Measurements from ENCODE around the gene MFRP.

Gene MFRP

DNA sequence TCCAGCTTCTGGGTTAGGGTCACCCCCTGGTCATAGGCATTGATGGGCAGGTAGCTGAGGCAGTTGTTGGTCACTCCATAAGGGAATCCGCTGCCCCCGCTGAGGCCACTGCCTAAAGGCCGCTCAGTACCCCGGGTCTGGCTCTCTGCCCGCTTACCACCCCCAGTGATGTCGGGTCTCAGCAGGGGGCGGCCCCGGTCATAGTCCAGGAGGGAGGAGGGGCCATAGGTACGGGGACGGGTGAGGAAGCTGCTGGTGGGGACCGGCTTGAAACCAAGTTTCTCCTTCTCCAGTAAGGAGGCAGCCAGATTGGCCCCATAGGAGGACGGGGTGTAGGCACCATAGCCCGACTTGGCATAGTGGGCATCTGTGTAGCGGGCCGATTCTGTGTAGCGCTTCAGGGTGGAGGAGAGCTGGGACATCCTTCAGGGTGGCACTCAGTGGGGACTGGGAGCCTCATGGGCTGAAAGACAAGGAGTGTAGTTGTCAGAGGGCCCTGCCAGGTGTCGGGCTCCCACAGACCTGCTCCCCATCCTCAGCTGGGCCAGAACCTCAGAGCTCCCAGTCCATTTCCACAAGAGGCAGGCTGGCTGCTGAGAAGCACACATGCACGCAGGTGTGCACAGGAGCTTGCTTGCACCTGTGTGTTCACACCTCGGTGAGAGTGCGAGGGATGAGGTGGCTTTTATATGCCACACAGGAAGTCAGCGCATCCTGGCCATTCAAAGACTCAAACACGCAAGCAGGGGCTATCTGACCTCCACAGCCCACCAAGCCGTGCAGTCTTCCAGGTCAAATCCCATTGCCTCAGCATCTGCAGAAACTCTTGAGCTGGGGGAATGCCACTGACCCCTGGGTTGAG lies 26.8 kb upstream of the MFRP start:
- DNase-seq (ENCODE audit: low read depth), result no peak

DNA sequence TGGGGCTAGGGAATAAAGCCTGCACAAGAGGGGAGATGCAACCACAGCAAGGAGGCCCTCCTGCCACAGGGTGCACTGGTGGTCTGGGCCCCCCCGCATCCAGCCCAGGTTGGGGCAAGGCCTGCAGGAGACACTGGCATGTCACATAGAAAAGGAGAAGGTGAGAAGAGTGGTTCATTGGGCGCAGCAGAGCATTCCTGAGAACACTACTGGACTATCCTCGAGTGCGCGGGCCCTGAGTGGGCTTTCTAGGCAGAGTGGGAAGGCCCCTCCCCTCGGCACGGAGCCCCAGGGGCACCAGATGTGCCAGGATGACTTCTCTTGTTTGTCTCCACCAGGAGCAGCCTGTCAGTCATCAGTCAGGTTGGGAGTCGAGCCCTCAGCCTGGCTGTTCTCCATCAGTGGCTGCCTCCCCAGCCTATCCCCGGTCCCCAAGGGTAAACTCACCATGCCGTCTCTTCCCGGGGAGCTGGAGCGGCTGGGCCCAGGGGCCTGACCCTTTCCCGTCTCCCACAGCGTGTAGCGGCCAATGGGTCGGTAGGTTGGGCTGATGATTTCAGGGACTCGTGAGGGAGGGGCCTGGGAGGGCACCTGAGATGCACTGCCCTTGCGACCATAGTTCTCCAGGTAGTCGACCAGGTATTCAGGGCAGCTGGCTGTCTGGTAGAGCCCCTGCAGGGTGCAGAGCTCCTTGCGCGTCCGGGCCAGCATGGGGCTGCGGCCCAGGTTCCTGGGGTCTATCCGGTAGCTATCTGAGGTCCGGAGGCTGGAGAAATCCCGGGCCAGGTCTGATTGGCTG lies 26.0 kb upstream of the MFRP start:
- DNase-seq (ENCODE audit: low read depth), result no peak

DNA sequence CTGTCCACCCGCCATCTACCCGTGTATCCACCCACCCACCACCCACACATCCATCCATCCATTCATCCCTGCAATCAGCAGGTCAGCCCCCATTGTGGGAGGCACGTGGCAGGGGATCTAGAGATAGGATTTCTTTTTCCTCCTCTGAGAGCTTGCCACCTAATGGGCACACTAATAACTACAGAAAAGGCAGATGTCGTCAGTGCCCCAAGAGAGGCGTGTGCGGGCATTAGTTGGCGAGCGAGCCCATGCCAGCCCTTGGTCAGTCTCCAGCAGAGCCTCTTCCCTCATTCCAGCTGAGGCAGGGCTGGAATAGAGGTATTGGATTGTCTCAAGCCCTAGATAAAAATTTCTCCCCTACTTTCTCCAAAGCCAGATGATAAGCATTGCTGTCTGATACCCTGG lies 25.3 kb upstream of the MFRP start:
- DNase-seq (ENCODE audit: low read depth), result no peak

DNA sequence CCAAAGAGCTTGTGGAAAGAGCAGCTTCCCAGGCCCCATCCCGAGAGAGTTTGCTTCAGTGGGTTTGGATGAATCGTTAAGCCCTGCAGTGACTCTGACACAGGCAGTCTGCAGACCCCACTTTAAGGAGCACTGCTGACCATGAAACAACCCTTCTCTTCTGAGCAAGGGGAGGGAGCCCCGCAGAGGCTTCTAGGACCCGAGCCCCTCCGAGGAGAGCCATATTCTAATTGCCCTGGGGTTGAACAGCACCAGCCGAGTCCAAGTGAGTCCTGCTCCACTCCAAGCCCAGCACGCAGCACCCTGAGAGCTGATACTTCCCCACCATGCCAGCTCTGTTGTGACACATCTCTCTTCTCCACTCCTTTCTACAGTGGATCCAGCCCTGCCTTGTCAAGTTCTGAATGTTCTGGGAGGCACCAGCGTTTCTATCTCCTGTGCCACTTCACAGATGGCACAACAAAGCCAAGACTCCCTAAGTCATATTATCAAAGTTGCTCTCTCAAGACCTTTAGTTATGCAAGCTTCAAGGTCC lies 24.6 kb upstream of the MFRP start:
- no peak for DNase-seq (ENCODE audit: low read depth)

DNA sequence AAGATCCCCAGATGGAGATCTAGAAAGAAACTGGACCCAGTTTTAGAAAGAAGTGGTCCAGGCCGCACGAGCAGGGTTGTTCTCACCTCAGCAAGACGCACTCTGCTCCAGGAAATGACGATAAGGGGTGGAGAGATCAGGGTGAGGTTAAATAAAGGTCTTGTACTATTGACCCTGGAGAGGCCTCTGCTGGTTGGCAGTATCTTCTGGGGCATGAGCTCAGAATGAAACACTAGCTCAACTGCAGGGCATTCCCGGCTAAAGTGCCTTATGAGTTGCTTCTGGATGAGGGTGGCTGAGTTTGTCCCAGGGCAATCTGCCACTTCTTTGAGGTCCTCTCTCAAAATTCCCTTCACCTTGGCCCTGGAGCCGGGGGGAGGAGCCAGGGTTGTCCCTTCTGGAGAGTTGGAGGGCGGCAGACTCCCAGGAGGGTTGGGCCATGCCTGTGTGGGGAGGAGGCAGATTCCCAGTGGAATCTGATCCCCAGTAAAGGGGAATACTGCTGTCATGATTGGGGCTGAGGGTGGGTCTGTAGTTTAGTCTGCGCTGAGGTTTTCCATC lies 24.1 kb upstream of the MFRP start:
- no peak for DNase-seq (ENCODE audit: low read depth)

DNA sequence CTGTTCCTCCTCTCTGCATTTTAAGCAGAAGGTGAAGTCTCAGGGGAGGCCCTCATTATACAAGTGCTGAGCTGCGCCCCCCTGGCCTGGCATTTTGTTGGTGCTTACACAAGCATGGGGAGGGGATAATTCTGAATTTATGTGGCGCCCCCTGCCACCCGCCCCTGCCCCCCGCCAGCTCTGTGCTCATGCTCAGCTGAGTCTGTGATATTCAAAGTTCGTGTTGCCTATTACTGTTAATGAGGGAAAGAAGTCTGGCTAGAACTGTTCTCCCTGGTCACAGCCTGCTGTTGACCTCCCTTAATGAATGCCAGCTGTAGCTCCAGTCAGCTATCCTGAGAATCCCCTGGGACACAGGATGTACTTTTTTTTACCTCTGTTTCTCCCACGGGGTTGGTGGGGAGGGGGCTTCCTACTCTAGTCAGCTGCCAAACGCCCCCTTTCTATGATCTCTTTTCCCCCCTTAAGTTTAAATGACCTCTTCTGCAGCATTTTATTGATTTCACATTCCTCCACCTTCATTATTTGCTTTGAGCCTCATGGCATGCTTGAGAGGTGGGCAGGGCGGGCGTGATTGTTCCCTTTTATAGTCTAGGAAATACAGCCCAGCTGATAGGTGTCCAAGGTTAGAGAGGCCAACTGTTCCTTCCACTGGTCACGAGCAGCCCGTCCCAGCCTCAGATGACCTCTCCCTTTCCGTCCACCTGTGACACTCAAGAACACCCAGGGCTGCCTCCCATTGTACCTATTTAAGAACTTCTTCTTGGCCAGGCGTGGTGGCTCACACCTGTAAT lies 22.8 kb upstream of the MFRP start:
- no peak for DNase-seq (ENCODE audit: low read depth)

DNA sequence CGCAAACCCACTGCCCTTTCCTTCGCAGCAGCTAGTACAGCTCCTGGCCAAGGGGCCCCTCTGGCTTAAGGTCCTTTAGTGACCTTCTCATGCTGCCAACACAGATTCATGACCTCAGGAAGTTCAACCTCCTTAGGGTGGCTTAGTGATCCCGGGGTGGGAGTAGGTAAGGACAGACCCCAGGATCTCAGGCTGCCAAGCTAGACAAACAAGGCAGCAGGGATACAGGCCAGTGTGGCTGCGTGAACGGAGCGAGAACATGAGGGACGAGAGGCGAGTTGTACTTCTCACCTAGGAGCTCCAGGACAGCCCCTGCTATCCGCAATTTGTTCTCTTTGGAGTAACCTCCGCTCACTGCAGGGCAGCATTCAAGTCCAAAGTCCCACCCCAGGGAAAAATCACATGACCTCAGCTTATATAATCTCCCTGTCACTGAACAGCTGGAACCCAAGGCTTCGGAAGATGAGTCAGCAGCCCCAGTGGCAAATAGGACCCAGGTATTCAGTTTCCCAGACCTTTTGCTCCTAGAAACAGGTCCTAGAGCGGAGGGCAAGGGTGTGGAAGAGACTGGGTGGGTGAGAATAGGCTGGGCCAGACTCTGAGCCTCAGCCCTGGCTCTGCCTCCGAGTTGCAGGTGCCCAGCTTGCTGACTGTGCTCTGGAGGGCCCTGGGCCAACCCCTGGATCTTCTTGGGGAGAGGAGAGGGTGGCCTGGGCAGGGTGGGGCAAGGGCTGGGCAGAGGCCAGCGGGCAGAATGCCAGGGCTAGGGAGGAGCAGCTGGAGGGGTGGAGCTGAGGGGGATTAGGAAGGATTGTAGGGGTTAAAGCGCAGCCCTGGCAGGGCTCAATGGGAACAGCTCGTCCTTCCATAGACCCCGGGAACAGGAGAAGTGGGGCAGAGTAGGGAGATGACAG lies 21.9 kb upstream of the MFRP start:
- no peak for DNase-seq (ENCODE audit: low read depth)

DNA sequence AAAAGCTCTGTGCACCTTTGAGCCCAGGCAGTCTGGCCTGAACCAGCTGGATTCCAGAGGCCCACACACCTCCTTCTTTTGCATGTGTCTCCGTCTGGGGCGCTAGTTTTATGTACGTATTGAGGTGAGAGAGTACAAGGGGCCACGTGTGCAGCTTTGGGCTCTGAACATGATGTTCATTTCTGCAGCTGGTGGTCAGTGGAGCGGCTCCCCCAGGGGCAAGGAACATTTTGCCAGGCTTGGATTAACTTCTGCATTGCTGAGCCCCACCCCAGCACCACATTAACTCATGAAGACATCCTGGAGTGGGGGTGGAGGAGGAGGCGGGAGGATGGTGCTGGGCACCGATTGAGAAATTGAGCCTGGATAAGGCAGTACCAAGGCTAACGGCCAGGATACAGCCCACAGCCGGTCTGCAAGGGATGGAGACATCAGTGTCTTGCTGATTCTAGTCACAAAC lies 21.2 kb upstream of the MFRP start:
- DNase-seq (ENCODE audit: low read depth), result no peak

DNA sequence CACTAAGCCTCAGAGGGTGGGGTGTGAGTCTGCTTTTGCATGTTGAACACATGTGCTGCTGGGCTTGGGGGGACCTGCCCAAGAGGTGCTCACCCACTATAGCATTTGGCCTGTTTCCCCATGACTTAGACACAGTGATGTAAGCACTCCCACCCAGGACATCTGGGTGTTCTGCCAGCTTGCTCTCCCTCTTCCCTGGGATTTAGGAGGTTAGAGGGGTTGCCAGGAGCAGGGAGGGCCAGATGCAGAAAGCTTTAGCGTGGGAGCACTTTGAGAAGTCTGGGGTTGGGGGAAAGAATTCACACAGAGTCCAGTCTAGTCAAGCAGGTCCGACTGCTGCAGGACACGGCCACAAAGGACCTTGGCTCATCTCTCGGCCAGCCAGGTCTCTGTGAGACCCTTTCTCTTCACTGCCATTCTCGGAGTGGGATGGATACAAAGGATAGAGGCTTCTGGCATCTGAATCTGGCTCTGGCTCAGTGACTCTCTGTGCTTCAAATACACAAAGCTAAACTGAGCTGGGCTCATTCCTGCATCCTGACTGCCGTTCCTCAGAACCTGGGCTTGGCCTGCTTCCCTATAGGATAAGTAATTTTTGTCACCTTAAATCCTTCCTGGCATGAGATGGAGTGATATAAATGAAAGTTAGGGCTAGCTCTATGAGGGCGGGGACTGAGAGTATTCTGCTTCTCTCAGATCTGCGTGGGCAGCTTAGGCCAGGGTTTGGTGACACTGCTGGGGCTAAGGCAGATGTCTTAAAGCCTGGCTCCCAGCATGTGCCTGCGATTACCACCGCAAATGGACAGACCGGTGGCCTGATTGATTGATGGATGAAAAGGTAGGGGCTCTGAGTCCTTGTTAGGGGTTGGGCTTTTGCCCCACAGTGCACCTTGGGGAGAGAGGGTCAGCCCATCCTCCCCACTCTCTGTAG lies 20.4 kb upstream of the MFRP start:
- DNase-seq (ENCODE audit: low read depth), result no peak

DNA sequence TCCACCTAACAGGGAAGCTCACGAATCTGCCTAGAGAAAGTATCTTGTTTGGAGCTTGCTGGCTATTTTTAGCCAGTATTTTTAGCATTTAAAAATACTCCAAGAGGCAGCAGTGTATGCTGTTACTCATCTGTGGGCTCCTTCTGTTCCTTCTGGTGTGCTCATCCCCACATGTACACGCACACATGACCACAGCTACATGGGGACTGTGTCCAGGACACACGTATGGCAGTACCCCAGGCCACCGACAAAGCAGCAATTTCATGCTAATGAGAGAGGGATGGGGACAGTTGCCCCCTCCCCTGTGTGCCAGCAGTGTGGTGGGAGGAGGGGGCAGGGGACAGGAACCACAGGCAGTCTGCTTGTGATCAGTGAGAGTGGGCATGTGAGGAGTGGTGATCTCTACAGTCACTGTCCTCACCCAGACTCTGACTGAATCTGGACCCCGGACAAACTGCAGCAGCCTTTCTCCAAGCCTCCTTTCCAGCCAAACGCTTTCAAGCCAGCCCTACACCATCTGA lies 18.6 kb upstream of the MFRP start:
- DNase-seq (ENCODE audit: low read depth), result no peak

DNA sequence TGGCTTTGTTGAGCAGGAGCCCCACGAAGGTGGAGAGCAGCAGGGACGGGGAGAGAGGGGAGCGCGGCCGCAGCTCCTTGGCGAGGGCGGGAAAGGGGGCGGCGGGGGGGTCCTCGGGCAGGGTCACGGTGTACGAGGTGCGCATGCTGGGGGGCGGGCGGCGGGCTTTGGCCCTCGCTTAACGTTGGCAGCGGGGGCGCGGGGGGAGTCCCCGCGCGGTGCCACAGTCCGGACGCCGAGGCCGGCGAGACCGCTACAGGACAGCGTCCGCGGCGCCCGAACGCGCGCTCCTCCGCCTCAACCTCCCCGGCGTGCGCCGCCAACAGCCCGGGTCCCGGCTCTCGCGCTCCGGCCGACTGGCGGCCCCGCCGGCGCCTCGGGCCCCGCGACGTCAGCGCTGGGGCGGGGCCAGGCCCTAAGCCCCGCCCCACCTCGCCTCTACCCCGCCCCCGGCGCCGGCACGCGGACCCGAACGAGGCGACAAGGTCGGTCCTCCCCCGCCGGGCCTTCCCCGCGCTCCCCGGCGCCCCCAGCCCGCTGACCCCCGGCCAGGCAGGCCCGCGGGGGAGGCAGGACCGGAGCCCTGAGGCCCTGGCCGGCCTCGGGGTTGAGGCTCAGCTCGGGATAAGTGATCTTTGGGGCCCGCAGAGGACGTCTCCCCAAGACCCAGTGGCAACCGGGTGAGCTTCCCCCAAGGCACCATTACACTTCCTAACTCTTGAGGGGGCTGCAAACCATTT lies 17.5 kb upstream of the MFRP start:
- peak; percentile 33 for DNase-seq (ENCODE audit: low read depth)

DNA sequence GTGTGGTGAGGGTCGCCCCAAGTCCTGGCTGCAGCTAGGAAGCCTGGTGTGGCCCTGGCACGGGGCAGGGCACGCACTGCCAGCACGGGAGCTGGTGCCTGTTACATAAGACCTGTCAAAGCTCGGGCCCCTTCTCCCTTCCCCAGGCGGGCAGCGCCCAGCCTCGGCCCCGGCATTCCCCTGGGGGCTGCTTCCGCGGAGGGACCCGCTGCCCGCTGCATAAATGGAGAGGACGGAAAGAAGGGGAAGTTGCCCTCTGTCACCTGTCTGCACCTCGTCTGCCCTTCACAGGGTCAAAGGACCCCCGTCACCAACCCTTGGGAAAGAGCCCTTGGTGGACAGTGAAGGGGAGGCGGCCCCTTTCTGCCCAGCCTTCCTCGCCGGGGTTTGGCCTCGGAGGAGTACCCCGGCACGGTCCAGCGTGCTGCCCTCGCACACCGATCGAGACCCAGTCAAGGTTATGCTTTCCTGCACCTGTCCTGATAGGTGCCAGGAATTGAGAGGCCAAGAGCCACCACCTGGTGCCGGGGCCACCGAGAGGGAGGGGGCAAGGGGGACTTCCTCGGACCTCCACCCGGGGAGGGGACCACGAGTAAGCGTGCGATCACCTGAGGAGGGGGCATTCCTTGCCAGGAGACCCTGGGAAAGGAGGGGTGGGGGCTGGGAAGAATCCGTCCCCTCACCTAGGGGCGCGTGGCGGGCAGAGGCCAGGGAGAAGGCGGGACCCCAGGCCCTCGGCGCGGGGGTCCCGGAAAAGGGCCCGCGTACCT lies 16.8 kb upstream of the MFRP start:
- DNase-seq (ENCODE audit: low read depth), result no peak

DNA sequence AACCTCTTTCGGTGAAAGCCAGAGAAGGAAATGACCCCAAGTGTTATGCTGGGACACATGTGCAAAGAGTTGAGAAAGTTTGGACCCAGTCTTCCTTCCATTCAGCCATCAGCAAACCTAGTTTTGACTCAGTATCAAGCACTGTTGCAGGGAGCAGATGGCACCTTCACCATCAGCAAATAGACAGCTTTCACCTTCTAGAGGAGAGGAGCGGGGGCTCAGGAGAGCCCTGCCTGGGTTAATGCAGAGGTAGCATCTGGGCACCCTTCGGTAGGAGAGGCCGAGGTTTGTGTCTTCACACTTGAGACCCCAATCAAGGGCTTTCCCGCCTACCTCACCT lies 16.2 kb upstream of the MFRP start:
- no peak for DNase-seq (ENCODE audit: low read depth)

DNA sequence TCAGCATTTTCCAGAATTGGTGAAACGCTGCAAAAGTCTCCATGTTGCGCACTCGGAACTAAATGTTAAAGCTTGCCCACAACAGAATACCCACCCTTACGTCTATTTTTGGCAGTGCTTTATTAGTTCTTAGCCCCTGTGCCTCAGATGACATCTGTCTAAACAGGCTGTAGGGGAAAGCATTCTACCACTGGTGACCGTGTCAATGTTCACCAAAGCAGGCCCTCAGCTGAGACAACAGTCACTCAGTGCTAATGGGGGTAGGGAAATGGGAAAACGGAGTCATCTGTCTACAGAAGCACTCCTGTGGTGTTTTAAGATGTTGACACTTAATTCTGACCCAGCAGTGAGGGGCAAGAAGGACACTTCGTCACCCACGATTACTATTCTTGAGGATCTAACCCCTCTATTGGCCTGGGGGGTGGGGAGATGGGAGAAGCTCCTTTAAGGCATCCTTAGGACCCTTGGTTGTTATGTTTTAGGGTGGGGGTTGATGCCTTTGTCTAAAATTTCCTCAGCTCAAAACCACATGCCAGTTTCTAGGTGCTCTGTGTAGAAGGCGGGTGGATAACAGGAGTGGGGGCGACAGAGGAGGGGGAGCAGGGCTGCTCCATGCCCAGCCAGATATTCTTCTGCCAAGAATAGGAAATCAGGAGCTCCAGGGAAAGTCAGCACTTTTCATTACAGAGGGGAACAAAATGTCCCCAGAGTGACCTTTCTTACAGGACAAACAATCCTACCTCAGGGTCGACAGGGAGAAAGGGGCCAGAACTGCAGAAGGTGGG lies 15.6 kb upstream of the MFRP start:
- no peak for DNase-seq (ENCODE audit: low read depth)

DNA sequence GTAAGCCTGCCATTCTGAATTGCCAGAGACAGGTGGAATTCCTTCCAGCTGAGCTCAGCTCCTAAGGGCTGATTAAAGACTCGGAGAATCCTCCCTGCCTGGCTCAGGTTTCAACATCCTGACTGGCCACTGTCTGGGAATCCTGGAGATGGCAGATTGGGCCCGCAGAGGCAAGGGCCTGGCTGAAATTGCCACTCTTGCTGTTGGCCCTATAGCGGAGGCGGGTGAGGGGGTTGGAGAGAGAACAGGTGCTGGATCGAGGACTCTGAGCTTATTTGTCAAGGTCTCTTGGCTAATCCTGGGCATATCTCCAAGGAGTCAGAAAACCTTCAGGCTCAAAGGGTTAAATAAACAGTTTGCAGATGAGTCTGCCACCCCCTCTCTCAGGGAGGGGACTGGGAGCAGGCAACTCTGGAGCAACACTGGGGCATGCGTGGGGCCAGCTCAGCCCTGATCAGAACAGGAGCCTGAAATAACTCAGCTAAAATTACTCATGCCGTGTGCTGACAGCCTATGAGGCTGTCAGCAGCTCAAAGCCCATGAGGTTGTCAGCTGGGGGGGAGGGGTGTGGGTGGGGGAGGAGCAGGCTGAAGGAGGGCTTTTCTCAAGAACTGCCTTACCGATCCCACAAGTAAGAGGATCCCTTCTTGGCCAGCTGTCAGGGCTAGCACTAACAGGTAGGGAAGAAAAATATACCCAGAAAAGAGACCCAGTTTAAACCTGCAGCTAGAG lies 14.7 kb upstream of the MFRP start:
- DNase-seq (ENCODE audit: low read depth), result no peak

DNA sequence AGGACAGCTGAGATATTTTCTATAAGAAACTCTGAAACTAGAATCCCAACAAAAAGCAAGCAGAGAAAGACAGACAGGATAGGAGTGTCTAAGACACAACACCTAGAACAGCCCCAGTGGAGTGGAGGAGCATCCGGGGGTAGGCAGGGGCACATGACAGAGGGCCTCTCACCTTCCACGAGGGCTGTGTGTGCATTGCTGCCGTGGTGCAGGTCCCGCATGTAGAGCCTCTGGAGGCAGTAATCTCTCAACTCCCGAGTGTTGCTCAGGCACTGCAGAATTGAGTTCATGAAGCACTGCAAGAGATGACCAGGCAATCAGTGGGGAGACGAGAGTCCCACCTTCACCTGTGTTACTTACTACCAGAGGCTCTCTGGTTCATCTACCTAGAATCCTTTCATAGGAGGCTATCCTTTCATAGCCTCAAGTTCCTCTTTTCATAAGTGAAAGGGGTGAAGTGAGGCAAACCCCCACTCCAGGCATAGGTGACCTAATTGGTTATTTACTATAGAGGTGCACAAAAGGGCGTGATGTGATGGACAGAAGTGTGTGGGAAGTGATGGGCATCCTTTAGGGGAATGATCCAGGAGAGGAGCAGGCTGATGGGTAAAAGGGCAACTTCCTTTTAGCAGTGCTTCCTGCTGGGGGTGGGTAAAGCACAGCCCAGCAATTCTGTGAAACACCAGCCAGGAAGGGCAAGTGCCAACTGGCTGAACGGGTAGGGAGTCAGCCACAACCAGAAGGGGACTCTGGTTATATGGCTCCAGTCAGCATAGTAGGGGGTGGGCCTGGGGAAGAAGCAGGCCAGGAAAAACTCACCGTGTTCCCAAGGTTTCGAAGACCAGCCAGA lies 13.1 kb upstream of the MFRP start:
- no peak for DNase-seq (ENCODE audit: low read depth)

Data from activated T-helper 9 cell treated with anti-CD3 and anti-CD28 coated beads, Interleukin-2, amount 50 U/mL, for 16 hours (primary cell).